Smooth muscle cell (in vitro differentiated cells): ENCODE measurements around the gene NUMA1. TPM values are rescaled to one million over a fixed set of nuclear protein-coding genes. Genes with fewer than 3 reads are reported as not detected.

Experiments
- DNase-seq: peaks from one replicate; lab custom pipeline; 2025; ENCODE audit not compliant: unreplicated experiment; lab: John Stamatoyannopoulos, UW
- H2AFZ ChIP-seq: fragments of 200-600 bp; sonication (generic); 2 replicates; pipeline ENCODE4 v1.6.0; 2016; ENCODE audit warnings: antibody characterized with exemption, low read depth, mild to moderate bottlenecking
- H3F3A ChIP-seq: fragments of 200-600 bp; sonication (generic); 2 replicates; pipeline ENCODE4 v1.6.0; 2017; ENCODE audit warnings: antibody characterized with exemption, low read depth
- H3K27ac ChIP-seq: fragments of 200-600 bp; sonication (generic); 2 replicates; pipeline ENCODE4 v1.5.1; 2016; ENCODE audit warnings: low read depth, mild to moderate bottlenecking
- H3K27me3 ChIP-seq: fragments of 200-600 bp; sonication (generic); 2 replicates; pipeline ENCODE4 v1.6.1; 2016; ENCODE audit warnings: low read depth, mild to moderate bottlenecking
- H3K36me3 ChIP-seq: fragments of 200-600 bp; sonication (generic); 2 replicates; pipeline ENCODE4 v1.5.1; 2016; ENCODE audit warnings: low read depth
- H3K4me1 ChIP-seq: fragments of 200-600 bp; sonication (generic); 2 replicates; pipeline ENCODE4 v1.5.1; 2016; ENCODE audit warnings: low read depth
- H3K4me2 ChIP-seq: fragments of 200-600 bp; sonication (generic); 2 replicates; pipeline ENCODE4 v1.6.0; 2016; ENCODE audit warnings: mild to moderate bottlenecking
- H3K4me3 ChIP-seq: fragments of 200-600 bp; sonication (generic); 2 replicates; pipeline ENCODE4 v1.5.1; 2016; ENCODE audit warnings: mild to moderate bottlenecking
- H3K79me2 ChIP-seq: fragments of 200-600 bp; sonication (generic); 2 replicates; pipeline ENCODE4 v1.6.0; 2016; ENCODE audit warnings: low read depth, mild to moderate bottlenecking
- H3K9ac ChIP-seq: fragments of 200-600 bp; sonication (generic); 2 replicates; pipeline ENCODE4 v1.6.0; 2016; ENCODE audit warnings: low read depth
- H3K9me3 ChIP-seq: fragments of 200-600 bp; sonication (generic); replicated peaks from 2 replicates; pipeline ENCODE4 v1.5.1; 2016; ENCODE audit warnings: low read depth
- H4K20me1 ChIP-seq: fragments of 200-600 bp; sonication (generic); 2 replicates; pipeline ENCODE4 v1.6.0; 2016; ENCODE audit warnings: low read depth
- CTCF ChIP-seq: fragments of 200-600 bp; sonication (generic); IDR thresholded peaks from 2 replicates; pipeline ENCODE4 v1.5.1; 2017; ENCODE audit warnings: borderline replicate concordance, mild to moderate bottlenecking, antibody characterized with exemption; ENCODE audit not compliant: insufficient read depth, poor library complexity, severe bottlenecking
- WGBS: methylation state at CpG from one replicate; pipeline ENCODE4 v1.1.7; 2016; ENCODE audit warnings: low lambda C conversion rate; 5-methylcytosine and 5-hydroxymethylcytosine counted together
- polyA plus RNA-seq: library from polyadenylated mRNA; unstranded; fragments of >200 nt; fragmentation: Nextera tagmentation; extraction: Ambion mirVana; gene quantifications from 2 replicates; pipeline ENCODE4 v1.2.1, GENCODE V29; 2016
- total RNA-seq: library from RNA; depleted of rRNA; stranded (reverse); fragments of >200 nt; gene quantifications from 2 replicates; pipeline ENCODE4 v1.2.3, GENCODE V29; 2014

Gene NUMA1
- total and polyA plus RNA-seq, 2 experiments from 2014 or later: 72.4 to 107 TPM

DNA sequence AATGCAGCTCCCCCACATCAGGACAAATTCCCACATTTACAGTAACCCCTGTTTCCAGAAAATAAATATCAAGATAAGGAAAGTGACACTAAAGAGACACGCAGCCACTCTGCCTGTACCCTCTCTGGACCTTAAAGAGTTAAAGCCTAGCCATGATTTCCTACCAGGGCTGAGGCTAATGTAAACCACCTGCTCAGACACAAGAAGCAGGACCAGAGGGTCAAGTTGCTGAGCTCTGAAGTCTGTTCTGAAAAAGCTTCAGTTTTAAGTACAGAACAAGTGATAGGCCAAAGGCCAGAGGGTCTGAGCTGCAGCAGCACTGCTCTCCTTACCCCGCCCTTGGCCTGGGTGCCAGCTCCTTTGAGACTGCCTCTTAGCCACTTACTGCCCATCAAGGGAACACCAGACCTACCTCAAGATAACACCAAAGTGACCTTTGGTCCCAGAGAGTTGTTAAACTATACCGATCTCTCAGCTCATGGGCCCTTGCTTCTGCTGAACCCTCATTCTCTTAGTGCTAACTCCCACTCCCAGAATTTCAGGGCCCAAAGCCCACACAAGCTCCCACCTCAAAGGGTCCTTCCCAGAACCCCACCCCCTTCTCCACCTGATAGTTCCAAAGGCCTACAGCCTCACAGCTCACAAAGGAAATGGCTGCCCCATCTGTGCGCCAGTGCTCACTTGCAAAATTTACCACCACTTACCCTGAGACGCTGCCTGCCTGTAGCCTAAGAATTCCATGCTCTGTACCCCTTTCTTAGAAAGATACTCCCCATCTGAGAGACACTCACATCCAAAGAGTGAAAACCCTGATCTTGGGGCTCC, 41.1 kb downstream of the NUMA1 start:
- H2AFZ ChIP-seq: no peak overlapping the region
- no peak for TF ChIP-seq CTCF
- no peaks in the 10 kb centered on the region for H3K9me3 ChIP-seq
- 59% methylated on average over 5 of the region's 5 CpGs for WGBS
- H3K79me2 ChIP-seq: peaks cover 79% of the 10 kb centered on the region
- H3K4me3 ChIP-seq: peak overlapping the region; percentile 70
- H3K27ac ChIP-seq: peak overlapping the region; percentile 98
- peaks cover 41% of the 10 kb centered on the region for H3K4me1 ChIP-seq
- peak overlapping the region; percentile 91 for H3K4me2 ChIP-seq
- H3K36me3 ChIP-seq: no peaks in the 10 kb centered on the region
- peaks cover 18% of the 10 kb centered on the region for H3F3A ChIP-seq
- no peaks in the 10 kb centered on the region for H3K27me3 ChIP-seq
- peak overlapping the region; percentile 97 for H3K9ac ChIP-seq
- no peak for DNase-seq
- peaks cover 44% of the 10 kb centered on the region for H4K20me1 ChIP-seq

- Histone ChIP-seq H3F3A (peaks cover 18% of the 10 kb centered on the region), H3K4me1 (peaks cover 41% of the 10 kb centered on the region), H3K9ac (peak overlapping the region; percentile 97), H3K27ac (peak overlapping the region; percentile 98), H3K4me2 (peak overlapping the region; percentile 91), H3K36me3 (peaks cover 7% of the 10 kb centered on the region), H3K9me3 (no peaks in the 10 kb centered on the region), H3K27me3 (no peaks in the 10 kb centered on the region), H4K20me1 (peaks cover 50% of the 10 kb centered on the region), H2AFZ (no peak overlapping the region), H3K4me3 (peak overlapping the region; percentile 70), H3K79me2 (peaks cover 79% of the 10 kb centered on the region)
- TF ChIP-seq CTCF: no peak
- WGBS: 47% methylated on average over 2 of the region's 2 CpGs
- no peak for DNase-seq
These were observed 41.9 kb downstream of the NUMA1 start for GRCh38 chr11:72038491-72038890.

- peaks cover 55% of the 10 kb centered on the region for H4K20me1 ChIP-seq
- peak overlapping the region; percentile 97 for H3K9ac ChIP-seq
- 45% methylated on average over 4 of the region's 4 CpGs for WGBS
These were observed 42.6 kb downstream of the NUMA1 start for GRCh38 chr11:72037554-72038311.

More at GRCh38 chr11:72037554-72038311, 42.6 kb downstream of the NUMA1 start:
- no peak for DNase-seq
- Histone ChIP-seq H3K27ac (peak overlapping the region; percentile 98), H3K4me3 (peak overlapping the region; percentile 70), H2AFZ (no peak overlapping the region), H3F3A (peaks cover 18% of the 10 kb centered on the region), H3K9me3 (no peaks in the 10 kb centered on the region), H3K36me3 (peaks cover 8% of the 10 kb centered on the region), H3K27me3 (no peaks in the 10 kb centered on the region), H3K4me2 (peak overlapping the region; percentile 91), H3K4me1 (peaks cover 39% of the 10 kb centered on the region), H3K79me2 (peaks cover 81% of the 10 kb centered on the region)
- TF ChIP-seq CTCF: no peak
